Stimulated activated CD8-positive, alpha-beta memory T cell treated with anti-CD3 and anti-CD28 coated beads, Interleukin-15, amount 100 ng/mL, for 48 hours (primary cell): Measurements from ENCODE around the gene NPC1.
"Not testable (repeated sequence)": the region's sequence is repeated elsewhere in the genome, so short reads cannot be mapped to it uniquely, and the experiment has no call there.

Experiments
- DNase-seq, 2 donors: peaks; one replicate each; pipeline ENCODE4 v3.0.0-alpha.2; 2020; ENCODE audit warnings: low read depth in 2 of 2

Gene NPC1

DNA sequence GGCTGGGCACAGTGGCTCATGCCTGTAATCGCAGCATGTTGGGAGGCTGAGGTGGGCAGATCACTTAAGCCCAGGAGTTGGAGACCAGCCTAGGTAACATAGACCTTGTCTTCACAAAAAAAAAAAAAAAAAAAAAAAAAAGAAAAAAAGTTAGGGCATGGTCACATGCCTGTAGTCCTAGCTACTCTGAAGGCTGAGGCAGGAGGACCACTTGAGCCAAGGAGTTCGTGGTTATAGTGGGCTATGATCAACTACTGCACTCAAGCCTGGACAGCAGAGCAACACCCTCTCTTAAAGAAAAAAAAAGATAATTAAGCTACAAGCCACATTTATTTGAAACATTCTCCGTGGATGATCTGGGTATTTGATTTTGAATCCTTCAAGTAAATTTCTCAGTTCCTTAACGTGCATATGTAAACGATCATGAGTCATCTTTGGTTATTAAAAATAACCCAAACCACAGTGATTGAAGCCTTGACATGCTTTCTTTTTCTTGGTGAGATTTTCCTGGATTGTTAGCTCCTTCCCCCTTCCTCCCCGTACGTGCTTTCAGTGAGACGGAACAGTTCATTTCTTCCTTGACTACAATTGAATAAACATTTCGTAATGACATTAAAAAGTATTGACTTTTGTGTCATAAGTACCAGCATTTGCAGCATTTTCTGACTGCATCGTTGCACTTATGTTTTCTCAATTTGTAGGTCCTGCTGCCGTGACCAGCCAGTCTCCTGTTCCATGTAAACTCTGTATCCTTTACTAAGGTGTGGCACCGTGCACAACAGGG, 62.7 kb downstream of the NPC1 start:
- no peak for DNase-seq

DNA sequence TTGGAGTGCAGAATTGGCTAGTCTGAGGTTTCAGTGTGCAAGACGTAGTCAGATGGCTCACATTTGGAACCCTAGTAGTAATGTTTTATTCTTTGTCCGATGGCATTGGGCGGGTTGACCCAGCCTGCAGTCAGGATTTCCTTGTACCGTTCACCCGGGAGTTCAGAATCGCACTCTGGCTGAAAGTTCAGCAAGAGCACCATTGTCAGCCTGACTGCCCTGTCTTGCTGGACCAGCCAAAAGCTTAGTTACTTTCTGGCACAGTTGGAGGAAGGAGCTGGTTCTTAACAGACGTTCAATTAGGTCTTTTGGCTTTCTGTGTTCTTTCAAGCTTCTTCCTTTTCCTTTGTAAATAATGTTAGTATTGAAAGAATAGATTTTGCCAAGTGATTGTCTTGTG, 64.4 kb downstream of the NPC1 start:
- no peak for DNase-seq

DNA sequence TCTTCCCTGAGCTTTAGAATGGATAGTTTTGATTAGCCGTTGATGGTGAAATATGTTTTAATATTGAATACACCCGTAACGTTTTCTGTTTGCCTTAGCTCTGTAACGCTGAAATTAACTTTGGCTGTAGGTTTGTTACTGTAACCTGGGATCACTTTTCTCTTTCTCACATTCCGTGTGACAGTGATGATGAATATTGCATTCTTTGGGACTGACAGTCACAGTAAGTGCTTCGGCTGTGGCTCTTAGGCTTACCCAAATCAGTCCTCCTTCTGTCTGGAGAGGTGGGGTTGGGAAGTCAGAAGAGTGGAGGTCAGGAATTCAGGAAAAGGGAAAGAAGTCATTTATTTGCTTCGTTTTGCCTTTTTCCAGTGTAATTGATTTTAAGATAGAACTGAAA, 65.0 kb downstream of the NPC1 start:
- no peak for DNase-seq

DNA sequence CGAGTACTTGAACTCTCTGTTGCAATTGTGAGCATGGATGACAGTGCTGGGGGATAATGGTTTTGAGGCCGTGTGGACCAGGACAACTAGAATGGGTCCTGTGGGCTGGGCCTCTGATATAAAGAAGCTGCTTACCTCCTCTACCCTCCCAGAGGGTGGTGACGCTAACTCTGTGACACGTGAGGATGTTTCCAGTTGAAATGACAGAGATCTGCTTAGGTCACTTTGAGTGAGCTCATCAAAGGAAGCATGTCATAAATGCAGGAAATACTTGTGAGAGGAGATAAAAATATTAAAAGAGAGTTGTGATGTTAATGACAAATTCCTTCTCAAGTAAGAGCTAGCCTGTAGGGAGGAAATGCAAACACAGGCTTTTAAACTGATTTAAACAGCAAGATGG, 66.6 kb downstream of the NPC1 start:
- no peak for DNase-seq

DNA sequence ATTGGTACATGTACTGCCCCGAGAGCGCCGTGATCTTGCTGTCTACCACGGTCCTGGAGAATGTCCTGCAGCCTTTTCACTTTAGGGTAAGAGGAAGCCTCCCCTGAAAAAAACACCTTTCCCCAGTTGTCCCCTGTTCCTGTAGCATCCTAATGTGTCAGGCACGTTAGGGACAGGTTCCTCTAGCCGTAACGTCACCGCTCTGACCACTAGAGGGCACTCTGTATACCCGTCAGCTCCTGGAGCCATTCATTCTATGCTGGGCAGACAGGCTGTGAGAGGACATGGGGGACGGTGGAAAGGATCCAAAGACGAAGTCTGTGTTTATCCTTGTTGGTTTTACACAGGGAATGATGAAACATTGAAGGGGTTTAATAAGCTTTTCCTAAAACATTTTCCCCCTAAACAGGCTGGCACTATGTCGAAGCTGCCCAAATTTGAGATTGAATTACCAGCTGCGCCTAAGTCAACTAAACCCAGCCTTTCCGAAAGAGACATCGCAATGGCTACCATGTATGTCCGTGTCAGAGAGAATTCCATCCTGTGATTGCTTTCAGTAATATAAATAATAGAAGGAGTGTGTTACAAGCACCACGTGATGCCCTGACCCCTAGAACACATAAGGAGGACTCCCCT, 70.3 kb downstream of the NPC1 start:
- peak; percentile 49 for DNase-seq

DNA sequence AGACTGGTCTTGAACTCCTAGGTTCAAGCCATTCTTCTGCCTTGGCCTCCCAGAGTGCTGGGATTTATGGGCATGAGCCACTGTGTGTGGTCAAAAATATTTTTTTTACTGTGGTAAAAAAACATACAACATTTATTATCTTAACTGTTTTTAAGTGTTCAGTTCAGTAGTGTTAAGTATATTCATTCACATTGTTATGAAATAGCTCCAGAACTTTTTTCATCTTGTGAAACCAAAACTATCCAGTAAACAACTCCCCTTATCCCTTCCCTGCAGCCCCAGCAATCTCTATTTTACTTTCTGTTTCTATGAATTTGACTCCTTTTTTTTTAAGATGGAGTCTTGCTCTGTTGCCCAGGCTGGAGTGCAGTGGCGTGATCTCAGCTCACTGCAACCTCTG, 73.7 kb downstream of the NPC1 start:
- no peak for DNase-seq

DNA sequence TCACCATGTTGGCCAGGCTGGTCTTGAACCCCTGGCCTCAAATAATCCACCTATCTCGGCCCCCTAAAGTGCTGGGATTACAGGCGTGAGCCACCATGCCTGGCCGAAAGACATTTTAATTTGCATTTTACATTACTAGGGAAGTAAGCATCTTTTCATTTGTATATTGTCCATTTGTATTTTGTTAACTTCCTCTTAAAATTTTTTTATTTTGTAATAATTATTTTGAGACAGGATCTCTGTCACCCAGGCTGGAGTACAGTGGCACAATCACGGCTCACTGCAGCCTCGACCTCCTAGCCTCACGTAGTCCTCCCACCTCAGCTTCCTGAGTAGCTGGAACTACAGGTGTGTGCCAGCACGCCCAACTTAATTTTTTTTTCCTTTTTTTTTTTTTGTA, 74.1 kb downstream of the NPC1 start:
- not testable (repeated sequence) for DNase-seq

DNA sequence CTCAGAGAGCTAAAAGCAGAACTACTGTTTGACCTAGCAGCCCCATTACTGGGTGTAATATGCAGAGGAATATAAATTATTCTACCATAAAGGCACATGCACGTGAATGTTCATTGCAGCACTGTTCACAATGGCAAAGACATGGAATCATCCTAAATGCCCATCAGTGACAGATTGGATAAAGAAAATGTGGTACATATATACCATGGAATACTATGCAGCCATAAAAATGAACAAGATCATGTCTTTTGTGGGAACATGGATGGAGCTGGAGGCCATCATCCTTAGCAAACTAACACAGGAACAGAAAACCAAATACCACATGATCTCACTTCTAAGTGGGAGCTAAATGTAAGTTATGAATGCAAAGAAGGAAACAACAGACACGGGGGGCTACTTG, 75.4 kb downstream of the NPC1 start:
- DNase-seq: not testable (repeated sequence)

DNA sequence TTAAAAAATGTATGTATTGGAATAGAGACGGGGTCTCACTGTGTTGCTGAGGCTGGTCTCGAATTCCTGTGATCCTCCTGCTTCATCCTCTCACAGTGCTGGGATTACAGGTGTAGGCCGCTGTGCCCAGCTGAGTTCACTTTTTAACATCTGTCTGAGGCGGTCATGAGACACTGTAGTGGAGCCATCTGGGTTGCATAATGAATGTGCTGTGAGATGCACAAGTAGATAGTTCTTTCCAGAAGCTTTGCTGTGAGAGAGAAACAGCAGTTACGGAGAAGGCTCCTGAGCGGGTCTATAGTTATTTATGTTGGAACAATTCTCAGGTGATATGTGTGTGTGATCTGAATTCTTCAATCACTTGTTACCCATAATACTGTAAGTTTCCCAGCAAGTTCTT, 79.9 kb downstream of the NPC1 start:
- DNase-seq: no peak

DNA sequence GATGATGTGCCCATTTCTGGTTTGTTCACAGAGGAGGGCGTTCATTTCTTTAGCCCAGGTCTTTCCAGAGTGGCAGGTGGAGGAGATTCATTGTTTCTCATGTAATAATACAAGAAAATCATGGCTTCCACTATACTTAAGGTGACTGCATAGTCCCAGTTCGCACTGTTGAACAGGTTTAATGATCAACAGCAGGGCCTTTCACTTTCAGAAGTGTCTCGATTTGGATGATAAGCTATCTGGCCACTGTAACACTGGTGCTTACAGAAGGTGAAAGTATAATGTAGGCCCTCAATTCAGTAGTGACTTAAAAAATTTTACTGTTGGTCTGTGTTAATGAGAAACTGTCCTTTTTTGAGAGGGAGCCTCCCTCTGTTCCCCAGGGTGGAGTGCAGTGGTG, 81.6 kb downstream of the NPC1 start:
- no peak for DNase-seq

DNA sequence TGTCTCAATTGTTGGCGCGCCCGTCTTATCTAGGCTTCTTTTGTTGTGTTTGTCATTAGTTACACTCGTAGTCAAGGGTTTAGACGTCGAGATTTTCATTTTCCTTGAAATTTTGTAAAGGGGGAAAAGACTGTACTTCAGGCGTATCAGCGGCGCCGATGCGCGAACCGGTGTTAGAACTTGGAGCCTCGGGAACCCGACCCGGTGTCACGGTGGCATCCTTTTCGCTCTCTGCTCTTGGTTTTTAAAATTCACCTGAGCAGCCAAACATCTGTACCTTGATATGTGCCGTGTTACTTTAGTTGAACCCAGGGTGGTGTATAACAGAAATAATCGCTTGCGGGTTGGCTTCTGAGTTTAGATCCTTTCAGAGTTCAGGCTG, 82.4 kb downstream of the NPC1 start:
- no peak for DNase-seq

DNA sequence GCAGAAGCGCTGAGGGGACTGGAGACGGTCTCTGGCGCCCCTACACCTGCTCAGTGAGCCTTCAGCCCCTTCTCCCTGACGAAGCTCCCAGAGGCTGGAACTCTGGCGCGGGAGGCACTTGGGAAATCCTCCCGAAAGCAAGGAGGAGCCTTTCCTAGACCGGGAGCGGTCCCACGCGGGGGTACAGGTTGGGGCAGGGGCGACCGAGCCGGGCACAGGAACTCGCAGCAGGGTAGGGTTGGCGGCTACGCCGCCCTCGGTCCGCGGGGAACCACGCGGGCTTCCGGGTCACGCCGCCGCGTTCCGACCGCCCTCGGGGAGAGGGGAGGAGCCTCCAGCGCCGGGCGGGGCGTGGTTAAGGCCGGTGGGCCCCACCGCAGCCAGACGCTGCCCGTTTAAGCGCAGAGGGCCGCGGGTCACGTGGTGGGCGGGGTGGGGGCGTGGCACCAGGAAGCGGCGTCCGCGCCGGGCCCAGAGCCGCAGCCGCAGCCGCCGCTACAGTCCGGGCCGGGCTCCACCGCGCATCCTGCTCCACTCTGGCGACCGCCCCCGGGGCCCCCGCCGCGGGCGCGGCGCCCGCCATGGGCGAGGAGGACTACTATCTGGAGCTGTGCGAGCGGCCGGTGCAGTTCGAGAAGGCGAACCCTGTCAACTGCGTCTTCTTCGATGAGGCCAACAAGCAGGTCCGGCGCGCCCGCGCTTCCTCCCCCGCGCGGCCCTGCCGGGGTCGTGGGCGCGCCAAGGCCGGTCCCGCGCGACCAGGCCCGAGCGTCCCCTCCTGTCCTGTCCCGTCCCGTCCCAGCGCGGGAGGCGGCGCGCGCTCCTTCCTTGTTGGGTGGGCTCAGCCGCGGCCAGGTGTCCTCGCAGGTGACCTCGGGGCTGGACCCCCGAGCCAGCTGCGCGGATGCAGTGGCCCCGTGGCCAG, 83.0 kb downstream of the NPC1 start, which contains the start of gene RMC1:
Gene RMC1 (plus strand): TSS at position 474 of the 925 bp plus-strand sequence. CDS start 108 bp downstream, at position 582.
- DNase-seq: peak; percentile 96 to 98

DNA sequence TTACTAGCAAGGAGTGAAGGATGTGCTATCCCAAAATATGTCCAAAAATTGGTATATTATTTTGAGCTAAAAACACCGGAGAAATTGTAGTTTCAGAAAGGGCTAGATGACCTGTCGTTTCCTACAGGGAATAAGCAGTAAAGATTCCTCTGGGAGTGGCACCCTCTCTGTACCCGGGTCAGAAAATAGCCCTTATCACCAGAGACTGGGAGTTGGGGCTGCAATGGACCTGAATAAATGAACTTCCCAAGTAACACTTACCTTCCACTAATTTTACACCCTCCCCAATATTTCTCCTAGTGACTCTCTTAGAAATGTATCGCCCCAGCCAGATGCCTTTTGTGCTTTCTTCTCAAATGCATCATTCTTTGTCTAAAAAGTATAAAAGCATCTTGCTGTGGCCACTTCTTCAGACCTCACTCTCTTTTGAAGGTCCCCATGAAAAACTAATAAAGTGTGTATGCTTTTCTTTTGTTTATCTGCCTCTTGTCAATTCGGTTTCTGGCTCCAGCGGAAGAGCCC, 83.7 kb downstream of the NPC1 start:
- no peak for DNase-seq

DNA sequence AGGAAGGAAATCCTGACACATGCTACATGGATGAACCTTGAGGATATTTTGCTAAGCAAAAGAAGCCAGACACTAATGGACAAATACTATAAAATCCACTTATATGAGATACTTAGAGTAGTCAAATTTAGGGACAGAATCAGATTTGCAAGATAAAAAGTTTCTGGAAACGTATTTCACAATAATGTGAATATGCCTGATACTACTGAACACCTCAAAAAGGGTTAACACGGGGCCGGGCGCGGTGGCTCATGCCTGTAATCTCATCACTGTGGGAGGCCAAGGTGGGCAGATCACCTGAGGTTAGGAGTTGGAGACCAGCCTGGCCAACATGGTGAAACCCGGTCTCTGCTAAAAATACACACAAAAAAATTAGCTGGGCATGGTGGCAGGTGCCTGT, 84.7 kb downstream of the NPC1 start:
- no peak for DNase-seq

DNA sequence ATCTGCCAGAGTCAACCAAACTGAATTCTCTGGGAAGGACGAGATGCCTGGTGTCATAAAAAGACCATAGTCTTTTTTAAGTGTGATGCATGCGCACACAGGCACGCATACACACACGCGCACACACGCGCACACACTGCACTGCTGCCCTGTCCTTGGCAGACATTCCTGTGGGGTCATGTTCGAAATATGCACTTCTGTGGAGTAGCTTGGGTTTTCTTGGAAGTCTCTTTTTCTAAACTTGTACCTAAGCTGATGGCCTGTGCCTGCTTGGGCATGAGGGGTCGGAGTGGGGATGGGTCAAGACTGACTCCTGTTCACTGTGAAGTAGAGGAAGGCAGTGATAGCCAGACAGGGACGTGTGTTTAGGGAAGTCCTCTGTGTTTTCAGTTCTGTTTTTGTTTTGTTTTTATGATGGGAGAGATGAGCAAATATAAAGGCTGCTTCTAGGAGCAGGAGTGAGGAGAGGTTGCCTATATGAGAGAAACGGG, 87.0 kb downstream of the NPC1 start:
- no peak for DNase-seq

DNA sequence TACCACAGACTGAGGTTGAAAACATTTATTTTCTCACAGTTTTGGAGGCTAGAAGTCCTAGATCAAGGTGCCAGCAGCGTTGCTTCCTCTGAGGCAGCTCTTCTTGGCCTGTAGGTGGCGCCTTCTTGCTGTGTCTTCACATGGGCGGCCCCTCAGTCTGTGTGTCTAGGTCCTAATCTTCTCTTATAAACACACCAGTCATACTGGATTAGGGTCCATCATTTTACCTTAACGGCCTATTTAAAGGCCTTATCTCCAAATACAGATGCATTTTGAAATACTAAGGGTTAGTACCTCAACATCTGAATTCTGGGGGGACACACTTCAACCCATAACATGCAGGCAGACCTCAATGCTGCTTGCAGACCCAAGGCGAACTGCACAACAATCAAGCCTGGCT, 87.4 kb downstream of the NPC1 start:
- DNase-seq: peak; percentile 52

DNA sequence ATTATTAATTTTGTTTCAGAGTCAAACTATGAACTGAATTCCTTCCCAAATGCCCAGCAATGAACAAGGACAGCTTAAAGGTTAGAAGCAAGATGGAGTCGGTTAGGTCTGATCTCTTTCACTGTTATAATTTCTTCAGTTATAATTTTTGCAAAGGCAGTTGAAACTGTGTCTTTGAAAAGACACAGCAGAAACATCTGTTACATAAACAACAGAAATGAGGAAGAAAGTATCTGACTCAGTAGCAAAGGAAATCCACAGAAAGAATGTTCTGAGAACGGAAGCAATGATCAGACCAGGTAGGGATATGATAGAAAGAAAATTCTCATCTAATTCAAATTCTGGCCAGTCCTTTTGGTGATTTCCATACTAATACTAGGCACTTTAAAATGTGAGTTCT, 88.2 kb downstream of the NPC1 start:
- DNase-seq: no peak

DNA sequence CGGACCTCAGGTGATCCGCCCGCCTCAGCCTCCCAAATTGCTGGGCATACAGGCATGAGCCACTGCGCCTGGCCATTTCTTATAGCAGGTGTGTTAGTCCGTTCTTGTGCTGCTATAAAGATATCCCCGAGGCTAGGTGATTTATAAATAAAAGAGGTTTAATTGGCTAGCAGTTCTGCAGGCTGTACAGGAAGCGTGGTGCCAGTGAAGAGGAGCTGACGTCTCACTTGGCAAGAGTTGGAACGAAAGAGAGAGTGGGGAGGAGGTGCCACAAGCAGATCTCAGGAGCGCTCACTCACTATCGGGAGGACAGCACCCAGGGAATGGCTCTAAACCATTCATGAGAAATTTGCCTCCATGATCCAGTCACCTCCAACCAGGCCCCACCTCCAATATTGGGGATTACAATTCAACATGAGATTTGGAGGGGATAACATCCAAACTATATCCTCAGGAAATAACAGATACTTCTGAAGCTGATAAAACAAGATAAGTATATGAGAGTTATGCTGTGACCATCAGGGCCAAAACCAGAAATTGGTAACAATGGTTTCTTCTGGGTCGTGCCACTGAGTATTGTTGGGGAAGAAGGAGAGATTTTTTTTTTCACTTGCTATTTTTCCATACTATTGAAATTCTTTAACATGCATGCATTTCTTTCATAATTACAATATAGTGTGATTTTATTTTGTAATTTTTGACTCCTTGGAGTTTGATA, 90.4 kb downstream of the NPC1 start:
- no peak for DNase-seq

DNA sequence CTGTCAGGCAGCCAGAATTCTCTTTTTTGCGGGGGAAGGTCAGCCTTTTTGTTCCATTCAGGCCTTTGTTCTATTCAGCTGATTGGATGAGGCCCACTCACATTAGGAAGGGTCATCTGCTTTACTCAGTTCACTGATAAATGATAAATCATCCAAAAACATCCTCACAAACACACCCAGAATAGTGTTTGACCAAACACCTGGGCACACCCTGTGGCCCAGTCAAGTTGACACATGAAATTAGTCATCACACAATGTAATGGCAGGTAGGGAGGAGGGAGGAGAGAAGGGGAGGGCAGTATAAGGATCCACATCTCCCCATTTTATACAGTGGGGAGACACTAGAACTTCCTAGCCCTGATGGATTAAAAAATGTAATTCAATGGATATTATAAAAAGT, 91.3 kb downstream of the NPC1 start:
- no peak for DNase-seq

DNA sequence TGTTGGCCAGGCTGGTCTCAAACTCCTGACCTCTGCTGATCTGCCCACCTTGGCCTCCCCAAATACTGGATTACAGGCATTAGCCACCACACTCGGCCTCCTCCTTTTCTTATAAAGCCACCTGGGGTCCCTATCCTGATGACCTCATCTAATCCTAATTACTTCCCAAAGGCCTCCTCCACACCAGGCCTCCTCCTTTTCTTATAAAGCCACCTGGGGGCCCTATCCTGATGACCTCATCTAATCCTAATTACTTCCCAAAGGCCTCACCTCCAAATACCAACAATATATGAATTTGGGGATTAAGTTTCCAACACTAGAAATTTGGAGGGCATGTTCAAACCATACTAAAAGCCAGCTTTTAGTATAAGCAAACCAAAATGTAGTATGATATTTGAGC, 92.7 kb downstream of the NPC1 start:
- no peak for DNase-seq

DNA sequence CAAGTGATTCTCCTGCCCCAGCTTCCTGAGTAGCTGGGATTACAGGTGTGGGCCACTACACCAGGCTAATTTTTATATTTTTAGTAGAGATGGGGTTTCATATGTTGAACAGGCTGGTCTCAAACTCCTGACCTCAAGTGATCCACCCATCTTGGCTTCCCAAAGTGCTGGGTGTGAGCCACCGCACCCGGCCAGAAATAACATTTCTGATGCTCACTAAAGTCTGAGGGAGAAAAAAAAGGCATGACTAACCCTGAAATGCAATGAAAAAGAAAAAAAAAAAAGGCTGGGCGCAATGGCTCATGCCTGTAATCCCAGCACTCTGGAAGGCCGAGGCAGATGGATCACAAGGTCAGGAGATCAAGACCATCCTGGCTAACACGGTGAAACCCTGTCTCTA, 96.7 kb downstream of the NPC1 start:
- not testable (repeated sequence) for DNase-seq
